Measurements from ENCODE around the gene DMP1. TPM values are rescaled to one million over a fixed set of nuclear protein-coding genes. Genes with fewer than 3 reads are reported as not detected.

Gene DMP1
- total RNA-seq, 4 donors from 2014 or later: not detected

DNA sequence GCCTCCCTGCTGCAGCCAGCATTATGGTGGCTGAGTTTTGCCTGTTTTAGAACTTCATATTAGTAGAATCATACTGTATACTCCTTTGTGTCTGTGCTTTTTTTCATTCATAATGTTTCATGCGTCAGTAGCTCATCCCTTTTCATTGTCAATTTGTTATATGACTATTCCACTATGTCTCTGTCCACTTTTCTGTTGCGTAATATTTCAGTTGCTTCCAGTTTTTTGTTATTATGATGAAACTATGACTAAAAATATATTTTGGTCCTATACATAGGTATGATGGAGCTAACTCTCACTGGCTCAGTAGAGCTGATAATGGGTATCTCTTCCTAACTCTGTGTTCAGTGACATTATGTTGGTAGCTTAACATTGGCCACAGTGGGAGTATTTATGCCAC is 48.3 kb downstream of the DMP1 start:
- no peak for TF ChIP-seq EP300 (IDR thresholded peaks at IDR 0.05)
- TF ChIP-seq POLR2A (IDR thresholded peaks at IDR 0.05; ENCODE audit: low read depth): no peak
- TF ChIP-seq CTCF (IDR thresholded peaks at IDR 0.05): no peak
- TF ChIP-seq POLR2AphosphoS5 (IDR thresholded peaks at IDR 0.05): no peak
- Histone ChIP-seq H3K27me3 (no peaks in the 10 kb centered on the region), H3K4me3 (no peak overlapping the region), H3K4me1 (no peaks in the 10 kb centered on the region), H3K27ac (replicated peaks in 1 of 4) (no peak overlapping the region), H3K9me3 (no peaks in the 10 kb centered on the region), H3K36me3 (no peaks in the 10 kb centered on the region)
- no peak for DNase-seq (ENCODE audit: extremely low spot score)
- 92% methylated on average over 2 of the region's 2 CpGs for WGBS
- intact Hi-C loops (cut with DNase I): no loop called here

DNA sequence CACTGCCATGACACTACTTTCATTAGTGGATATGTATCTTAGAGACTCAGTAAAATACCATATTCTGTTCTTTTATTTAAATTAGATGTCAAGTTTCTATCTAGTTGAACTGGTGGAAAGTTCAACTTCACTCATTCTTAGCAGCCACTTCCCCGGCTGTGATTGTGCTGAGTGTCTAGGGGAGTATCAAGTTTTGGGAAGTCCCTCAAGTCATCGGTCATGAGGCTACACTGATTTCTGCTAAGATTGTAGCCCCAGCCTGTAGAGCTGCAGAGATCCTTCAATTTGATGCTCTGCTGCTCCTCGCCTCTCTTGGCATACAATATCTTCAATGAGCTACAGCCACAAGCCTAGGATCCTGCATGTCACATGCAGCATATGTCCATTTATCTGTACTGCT is 53.9 kb downstream of the DMP1 start:
- Histone ChIP-seq H3K36me3 (no peaks in the 10 kb centered on the region), H3K27me3 (no peaks in the 10 kb centered on the region), H3K27ac (replicated peaks in 1 of 4) (no peak overlapping the region), H3K9me3 (no peaks in the 10 kb centered on the region), H3K4me3 (no peak overlapping the region), H3K4me1 (no peaks in the 10 kb centered on the region)
- 72% methylated on average over 3 of the region's 3 CpGs for WGBS
- TF ChIP-seq EP300 (IDR thresholded peaks at IDR 0.05) (no peak), POLR2AphosphoS5 (IDR thresholded peaks at IDR 0.05) (no peak), POLR2A (IDR thresholded peaks at IDR 0.05; ENCODE audit: low read depth) (no peak), CTCF (IDR thresholded peaks at IDR 0.05) (no peak)
- intact Hi-C loops (cut with DNase I): no loop called here
- peak; percentile 37 for DNase-seq (ENCODE audit: extremely low spot score)

GRCh38 chr4:87707279-87707918 is 57.3 kb downstream of the DMP1 start:
- Histone ChIP-seq H3K27ac (replicated peaks in 1 of 4) (no peak overlapping the region), H3K36me3 (no peaks in the 10 kb centered on the region), H3K4me1 (no peaks in the 10 kb centered on the region), H3K9me3 (no peaks in the 10 kb centered on the region), H3K27me3 (no peaks in the 10 kb centered on the region), H3K4me3 (no peak overlapping the region)
- intact Hi-C loops (cut with DNase I): no loop called here
- no peak for DNase-seq (ENCODE audit: extremely low spot score)
- TF ChIP-seq EP300 (IDR thresholded peaks at IDR 0.05): no peak
- TF ChIP-seq POLR2A (IDR thresholded peaks at IDR 0.05; ENCODE audit: low read depth): no peak
- TF ChIP-seq CTCF (IDR thresholded peaks at IDR 0.05): no peak
- TF ChIP-seq POLR2AphosphoS5 (IDR thresholded peaks at IDR 0.05): no peak
- 94% methylated on average over 3 of the region's 4 CpGs for WGBS

Other genes with a start within 250 kb of the DMP1 start
- gene NUDT9, start 227.7 kb upstream of the DMP1 start, total RNA-seq: 10 to 100 TPM; 15.1 to 26.6 (median 21.3) TPM
- 1,000 to 10,000 TPM; 1,380 to 2,231 (median 1,856) TPM for gene SPARCL1, start 120.9 kb upstream of the DMP1 start, total RNA-seq
- gene DSPP, start 41.8 kb upstream of the DMP1 start, total RNA-seq: not detected
- gene IBSP, start 149.3 kb downstream of the DMP1 start, total RNA-seq: not detected
- gene MEPE, start 182.7 kb downstream of the DMP1 start, total RNA-seq: not detected